Hematopoietic multipotent progenitor cell (in vitro differentiated cells): Measurements from ENCODE around the gene MYO16. TPM values are rescaled to one million over a fixed set of nuclear protein-coding genes. Genes with fewer than 3 reads are reported as not detected.

Experiments used
- DNase-seq, 3 donors: peaks; one replicate each; pipeline ENCODE4 v3.0.0-alpha.2; 2011 to 2015; ENCODE audit warnings: low read depth in 2 of 3, low spot score in 2 of 3
- total RNA-seq: library from RNA; depleted of rRNA; stranded (reverse); fragments of >200 nt; gene quantifications from one replicate; pipeline ENCODE4 v1.2.3, GENCODE V29; 2012

The MYO16 gene
- total RNA-seq, 1 donor, result 1.6 TPM

DNA sequence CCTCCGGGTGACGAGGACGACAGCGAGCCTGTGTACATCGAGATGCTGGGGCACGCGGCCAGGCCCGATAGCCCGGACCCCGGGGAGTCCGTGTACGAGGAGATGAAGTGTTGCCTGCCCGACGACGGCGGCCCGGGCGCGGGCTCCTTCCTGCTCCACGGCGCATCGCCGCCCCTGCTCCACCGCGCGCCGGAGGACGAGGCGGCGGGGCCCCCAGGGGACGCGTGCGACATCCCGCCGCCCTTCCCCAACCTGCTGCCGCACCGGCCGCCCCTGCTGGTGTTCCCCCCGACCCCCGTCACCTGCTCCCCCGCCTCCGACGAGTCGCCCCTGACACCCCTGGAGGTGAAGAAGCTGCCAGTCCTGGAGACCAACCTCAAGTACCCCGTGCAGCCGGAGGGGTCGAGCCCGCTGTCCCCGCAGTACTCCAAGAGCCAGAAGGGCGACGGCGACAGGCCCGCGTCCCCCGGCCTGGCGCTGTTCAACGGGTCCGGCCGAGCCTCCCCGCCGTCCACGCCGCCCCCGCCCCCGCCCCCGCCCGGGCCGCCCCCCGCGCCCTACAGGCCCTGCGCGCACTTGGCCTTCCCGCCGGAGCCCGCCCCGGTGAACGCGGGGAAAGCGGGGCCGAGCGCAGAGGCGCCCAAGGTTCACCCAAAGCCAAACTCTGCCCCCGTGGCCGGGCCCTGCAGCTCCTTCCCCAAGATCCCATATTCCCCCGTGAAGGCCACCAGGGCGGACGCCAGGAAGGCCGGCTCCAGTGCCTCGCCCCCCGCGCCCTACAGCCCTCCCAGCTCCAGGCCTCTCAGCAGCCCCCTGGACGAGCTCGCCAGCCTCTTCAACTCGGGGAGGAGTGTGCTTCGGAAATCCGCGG, 511.3 kb downstream of the MYO16 start:
- DNase-seq, result no peak

DNA sequence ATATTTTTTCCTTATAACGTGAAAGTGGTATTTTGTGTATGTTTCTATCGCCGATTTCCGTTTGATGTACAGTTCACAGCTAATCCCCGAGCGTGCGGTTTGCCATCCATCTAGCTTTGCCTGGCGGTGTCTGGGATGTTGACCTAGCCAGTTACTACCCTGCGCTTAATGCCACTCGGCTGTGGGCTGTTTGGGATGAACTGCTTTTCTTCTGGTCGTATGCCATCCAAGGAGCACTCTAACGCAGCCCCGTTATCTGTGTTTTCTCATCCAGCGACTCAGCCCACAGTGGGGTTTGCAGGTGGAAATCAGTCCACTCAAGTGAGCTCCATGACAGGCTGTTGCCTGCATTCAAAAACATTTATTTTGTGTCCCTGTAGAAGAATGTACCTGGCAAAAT, 512.3 kb downstream of the MYO16 start:
- DNase-seq, result no peak

DNA sequence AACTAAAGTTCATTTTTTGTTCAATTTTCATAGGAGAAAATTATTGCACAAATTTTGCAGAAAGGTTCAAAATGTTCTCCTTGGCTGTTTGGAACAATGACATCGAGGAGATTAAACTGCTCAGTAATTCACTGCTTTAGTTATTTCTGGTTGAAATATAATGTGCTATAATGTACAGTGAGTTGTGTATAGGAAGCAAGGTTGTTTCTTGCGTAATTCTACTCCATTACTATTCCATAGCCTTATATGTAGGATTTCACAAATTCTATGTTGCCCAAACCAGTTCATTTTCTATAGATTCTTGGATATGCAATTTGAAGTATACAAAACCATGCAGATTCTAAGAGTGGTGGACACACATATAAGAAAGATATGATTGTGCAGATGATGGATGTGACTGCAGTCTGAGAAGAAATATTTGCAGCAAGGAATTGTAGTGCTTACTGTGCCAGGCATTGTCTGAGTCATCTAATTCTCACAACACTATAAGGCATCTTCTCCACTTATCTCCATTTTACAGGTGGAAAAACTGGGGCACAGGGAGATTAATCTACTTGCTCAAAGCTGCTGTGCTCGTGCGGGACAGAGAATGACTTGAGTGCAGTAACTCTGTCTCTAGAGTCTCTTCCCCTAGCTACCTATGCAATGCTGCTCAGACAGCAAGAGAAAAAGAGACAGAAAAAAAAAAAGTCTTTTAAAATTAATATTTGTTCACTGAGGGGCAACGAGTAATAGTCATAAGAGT, 515.5 kb downstream of the MYO16 start:
- DNase-seq, result no peak

DNA sequence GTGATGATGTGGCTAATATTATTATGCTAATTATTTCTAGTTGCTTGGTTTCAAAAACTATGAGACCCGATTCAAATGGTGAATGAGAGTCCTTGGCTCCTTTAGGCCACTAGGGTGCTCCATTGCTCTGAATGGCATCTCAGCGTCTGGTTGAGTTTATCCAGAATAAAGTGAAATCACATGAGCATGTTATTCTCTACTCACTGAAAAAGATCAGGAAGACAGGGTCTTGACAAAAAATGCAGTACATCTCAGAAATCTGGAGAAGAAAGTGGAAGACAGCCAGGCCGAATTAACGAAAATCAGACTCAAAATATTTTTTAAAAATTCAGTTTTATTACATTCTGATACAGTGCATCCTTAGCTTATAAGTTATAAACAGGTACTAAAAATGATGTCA, 516.2 kb downstream of the MYO16 start:
- DNase-seq, result peak in 2 of 3 donors; percentile 37 to 68

DNA sequence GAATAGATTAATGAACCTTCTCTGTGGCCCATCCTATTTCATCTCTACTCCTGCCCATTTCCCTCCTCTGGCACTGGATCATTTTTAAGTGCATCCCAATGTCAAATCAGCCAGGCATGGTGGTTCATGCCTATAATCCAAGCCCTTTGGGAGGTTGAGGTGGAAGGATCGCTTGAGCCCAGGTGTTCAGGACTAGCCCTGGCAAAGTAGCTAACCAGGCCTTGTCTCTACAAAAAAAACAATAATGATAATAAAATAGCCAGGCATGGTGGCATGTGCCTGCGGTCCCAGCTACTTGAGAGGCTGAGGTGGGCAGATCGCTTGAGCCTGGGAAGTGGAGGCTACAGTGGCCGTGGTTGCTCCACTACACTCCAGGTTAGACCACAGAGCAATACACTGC, 517.0 kb downstream of the MYO16 start:
- no peak for DNase-seq

DNA sequence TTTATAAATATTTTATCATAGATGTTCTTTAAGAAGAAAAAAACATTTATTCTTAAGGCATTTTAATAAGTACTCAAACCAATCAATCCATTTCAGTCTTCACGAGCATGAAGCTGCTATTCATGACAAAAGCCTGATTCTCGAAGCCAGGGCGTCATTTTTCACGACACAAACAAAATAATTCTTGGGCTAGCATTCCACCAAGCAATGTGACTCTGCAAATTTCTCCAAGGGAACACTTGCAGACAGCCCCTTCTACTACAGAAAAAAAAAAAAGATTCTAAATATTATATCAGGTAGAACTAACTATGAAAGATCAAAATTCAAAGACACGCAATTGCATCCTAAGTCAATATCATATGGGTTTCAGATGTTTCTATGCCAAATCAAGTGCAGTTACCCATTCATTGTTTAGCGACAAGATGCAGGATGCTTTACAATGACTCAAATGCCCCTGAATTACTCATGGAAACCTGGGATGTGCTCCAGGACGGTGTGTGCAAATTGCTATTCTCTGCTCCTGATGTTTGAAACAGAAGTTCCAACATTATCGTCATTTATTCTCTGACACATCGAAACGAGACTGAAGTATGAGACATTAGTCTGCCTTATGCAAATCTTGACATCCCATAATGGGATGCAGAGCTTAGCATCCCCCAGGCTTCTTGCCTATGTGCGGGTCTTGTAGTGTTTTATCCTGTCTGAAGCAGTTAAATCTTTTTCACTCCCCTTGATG, 517.7 kb downstream of the MYO16 start:
- DNase-seq, result peak in 1 of 3 donors; percentile 84

DNA sequence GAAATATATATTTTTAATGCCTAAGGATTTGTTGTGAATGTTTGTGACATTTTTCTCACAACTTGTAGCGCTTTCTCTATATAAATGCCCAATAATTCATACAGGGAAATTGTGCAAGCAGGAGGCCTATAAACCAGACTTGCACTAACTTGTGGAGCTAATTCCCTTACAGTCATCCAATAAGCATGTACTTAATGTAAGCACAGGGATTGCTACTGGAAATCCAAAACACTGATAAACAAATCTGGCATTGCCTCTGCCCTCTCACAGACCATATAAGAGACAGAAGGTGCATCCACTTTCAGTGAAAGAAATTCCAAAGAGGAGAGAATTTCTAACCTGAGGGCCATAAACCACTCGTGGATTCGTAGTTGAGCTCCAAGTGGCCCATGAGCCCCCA, 518.8 kb downstream of the MYO16 start:
- DNase-seq, result no peak

DNA sequence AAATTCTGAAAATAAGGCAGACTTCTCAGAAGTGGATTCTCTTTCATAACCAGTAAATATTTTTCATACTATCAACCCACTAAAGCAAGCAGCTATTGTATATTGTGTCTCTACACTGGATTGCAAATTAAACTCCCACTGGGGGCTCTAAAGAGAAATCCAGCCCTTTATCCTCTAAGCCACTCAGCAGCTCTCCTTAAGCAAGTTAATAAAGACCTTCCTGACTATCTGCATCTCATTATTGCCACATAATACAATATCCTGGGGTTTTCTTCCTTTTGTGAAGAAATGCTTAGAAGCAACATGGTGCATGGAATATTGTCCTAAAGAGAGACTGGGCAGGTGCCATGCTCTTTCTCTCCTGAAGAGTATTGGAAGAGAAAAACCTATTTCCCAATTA, 521.3 kb downstream of the MYO16 start:
- no peak for DNase-seq

DNA sequence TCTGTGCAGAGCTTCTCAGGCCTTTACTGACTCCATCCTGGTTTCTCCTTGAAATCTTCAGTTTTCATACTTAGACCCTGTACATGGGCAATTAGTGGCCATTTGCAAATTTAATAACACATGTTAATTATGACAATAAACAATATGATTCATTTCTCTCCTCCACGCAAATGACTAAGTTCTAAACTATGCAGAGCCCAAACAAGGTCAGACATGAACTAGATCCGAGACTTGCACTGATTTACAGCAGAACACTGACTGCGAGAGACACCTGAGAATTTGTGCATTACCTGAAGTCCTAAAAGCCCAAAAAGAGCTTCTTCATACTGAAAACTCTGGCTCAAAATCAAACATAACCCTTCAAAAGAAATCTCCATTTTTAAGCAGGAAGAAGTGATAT, 521.8 kb downstream of the MYO16 start:
- no peak for DNase-seq

DNA sequence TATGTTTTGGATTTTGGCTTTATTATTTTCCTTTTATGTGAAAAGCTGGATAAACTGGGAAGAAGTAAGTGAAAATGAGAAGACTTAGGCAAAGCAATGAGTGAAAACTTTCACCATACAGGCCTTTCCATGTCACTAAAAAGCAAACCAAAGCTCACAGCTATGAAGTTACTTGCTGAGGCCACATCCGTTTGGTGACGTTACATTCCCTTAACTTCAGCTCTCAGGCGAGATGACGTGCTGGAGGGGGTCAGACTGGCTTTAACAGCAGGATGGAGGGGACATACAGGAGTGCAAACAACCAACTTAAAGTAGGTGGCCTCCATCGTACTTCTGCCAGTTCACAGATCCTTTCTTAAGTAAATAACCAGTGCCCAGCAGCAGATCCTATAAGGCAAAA, 522.3 kb downstream of the MYO16 start:
- no peak for DNase-seq

DNA sequence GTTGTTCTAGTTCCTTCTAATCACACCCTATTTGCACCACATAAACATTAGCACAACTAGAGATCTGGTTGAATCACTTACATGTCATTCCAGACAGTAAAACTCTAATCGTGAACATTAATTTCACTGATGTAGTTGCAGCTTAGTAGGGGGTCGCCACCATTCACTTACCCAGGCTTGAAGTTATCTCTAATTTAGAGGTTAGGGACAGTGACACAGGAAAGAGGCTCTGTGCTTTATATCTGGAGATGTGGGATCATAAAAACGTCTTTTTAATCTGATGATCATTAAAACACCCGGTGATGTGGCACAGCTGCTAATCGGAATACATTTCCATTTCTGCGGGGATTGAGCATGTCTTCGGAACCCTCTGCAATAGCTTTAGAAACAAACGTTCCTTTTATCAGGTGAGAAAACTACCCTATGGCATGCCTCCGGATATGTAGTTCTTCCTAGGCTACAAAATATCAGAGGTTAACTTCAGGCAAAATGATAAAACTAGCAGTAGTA, 523.0 kb downstream of the MYO16 start:
- no peak for DNase-seq

DNA sequence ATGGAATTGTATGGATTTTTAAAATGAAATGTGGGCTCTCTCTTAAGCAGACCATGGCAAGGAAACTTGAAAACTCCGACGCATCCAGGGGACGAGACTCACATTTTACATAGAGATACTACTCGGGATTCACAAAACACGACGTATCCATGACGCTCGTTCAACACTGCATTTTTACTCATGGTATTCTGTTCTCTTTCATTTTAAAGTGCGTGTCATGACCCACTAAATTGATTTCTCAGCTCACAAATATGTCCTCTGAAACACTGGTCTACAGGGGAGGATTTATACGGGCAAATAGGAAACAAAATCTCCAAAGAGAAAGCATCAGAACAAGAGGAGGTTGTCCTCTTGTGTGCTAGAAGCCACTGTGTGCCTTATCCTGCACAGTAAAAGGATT, 523.5 kb downstream of the MYO16 start:
- DNase-seq, result no peak

DNA sequence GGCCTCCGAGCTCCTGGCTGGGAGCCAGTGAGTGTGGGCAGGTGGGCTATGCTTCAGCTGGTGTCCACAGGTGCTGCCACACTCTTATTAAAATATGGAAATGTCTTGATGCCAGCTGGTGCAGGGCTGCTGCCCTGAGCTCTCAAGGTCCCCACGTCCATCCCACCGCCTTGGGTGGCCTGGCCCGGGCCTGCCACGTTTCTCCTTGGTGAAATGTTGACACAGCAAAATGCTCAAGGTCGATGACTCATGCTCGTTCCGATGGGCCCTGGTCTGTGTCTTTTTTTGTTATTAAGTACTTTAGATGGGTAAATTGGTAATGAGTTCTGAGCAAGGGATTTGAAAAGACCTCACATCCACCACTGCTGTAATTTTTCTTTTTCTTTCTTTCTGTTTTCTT, 524.7 kb downstream of the MYO16 start:
- no peak for DNase-seq

DNA sequence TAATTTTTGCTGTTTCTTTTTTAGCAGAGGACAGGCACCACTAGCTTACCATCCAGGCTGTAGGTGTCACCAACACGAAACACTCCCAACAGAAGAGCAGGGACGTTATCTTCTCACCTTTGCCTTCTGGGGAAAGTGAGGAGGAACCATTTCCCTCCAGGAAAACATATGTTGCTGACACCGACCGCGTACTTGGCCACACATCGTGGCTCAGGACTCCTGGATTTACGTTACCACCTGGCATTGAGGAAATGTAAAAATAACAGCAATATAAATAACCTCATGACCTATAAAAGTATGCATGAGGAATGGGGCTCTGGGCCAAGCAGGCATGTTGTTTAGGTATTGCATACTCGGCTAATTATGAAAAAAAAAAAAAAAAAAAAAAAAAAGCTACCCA, 525.1 kb downstream of the MYO16 start:
- DNase-seq, result no peak

DNA sequence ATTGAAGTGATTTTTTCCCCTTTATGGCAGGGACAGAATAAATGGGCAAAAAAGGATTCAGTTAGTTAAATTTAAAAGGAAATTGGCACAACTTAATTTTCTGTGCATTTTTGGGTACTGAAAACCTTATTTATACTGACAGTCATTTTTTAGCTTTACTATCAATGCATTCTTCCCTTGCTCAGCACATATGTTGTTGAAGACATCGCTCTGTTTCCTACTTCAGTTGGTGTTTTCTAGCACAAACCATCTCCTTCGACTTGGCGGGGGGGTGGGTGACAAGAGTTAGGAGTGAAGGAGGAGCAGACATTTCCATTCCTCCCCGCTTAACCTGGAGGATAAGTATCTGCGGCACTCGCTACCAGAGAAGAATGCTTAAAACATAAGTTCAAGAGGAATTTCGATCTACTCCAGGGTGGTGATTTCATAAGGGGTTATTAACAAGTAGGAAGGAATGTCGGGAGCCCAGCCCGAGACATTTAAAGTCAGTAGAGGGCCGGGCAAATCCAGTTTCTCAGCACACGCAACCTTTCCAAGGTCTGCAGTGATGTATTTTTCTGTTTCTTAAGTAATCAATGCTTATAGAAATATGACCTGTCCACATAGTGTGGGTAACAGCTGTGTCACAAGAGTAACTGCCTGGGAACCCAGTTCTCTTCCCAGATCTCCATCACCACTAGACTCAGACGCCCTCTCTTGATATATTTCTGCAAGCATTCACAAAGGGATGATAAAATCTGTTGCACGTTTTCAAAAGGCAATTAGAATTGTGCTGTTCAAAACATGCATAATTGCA, 525.8 kb downstream of the MYO16 start:
- no peak for DNase-seq

DNA sequence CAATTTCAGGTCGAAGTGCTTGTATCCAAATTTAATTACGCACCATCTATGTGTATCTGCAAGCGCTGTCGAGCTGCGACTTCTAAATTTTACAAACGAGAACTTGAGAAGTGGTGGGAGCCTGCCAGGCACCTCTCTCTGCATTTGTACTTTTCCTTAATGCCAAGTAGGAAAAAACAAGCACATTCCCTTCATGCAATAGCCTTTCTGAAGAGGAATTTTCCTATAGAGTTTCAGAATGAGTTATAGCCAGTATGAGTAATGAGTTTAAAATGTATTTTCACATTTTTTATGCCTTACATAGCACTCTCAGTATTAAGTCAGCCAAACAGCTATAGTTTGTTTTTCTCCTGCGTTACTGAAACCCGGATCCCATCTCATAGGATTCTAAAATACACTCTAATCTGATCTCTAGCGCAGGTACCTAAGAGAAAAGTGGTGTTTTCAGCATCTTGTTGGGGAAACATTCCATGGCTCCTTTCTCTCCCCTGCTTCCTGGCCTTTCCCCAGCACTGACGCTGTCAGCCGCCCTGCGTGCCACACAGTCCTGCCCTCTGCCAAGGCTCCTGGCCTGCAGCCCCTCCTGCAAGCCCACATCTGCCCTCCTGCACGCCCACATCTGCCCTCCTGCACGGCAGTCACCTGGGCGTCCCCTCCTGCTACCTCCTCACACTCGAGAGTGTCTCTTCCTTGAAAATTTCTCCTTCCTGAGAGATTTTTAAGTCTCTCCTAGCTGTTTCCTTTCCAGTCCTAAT, 526.9 kb downstream of the MYO16 start:
- DNase-seq, result no peak

DNA sequence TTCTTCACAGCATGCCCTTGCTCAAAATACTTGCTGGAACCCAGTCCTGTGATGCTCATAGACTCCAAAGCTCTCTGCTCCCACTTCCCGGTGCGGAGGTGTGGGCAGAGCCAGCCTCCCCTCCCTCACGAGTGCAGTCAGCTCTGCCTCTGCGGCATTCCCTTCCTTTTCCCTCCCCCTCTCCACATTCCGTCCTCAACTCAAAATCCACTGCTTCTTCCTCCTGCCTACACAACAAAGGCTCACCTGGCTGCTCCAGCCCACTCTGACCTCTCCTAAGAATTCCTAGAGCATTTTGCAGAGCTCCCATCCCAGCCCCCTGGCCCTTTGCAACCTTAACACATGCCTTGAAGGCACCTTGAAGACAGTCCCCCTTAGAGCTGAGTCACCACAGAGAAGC, 527.9 kb downstream of the MYO16 start:
- no peak for DNase-seq

DNA sequence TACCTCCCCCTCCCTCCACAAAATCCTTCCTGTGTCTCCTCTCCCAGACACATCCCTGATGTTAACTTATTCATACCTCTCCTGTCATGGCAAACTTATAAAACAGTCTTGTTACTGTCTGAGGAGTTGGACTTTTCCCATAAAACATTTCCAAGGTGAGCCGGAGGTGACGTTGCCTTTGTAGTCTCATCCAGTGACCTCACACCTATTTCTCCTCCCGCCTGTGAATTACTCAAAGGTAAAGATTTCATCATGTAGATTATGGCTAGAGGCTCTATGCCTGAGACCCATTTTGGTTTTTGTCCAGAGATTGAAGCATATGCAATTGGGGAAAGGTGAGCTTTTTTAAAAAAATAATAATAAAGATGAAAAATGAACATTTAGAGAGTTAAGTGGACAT, 529.0 kb downstream of the MYO16 start:
- no peak for DNase-seq

DNA sequence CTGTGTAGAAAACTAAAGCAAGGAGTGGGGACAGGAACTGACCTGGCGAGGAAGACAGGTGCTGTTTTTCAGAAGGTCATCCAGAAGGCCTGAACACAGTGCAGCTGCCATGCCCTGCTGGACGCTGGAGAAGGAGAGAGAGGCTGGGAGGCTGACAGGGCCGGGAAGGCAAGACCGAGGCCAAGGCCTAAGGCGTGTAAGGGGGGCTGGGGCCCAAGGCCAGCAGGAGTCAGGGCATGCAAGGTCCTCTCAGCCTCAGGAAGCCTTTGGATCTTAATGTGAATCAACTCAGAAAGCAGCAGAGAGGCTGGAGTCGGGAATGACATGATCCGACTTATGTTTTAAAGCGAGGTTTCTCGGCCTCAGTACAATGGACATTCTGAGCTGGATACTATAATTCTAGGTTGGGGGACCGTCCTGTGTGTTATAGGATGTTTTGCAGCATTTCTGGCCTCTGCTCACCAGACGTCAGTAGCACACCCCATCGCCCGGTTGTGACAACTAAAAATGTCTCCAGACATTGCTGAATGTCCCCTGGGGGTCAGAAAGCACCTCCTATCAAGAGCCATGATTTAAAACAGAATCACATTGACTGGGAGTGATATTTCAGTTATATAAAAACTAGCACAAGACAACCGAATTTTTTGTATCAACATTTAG, 530.4 kb downstream of the MYO16 start:
- DNase-seq, result no peak
